EH (cell line): ENCODE data around the gene FRMD4A.

Source experiments
- DNase-seq: peaks from one replicate; pipeline ENCODE4 v3.0.0-alpha.2; 2015; ENCODE audit warnings: low read depth

Gene FRMD4A

GRCh38 chr10:14017467-14017866, 313.3 kb downstream of the FRMD4A start:
- peak; percentile 78 for DNase-seq

- DNase-seq: peak; percentile 64
Measured at GRCh38 chr10:14016931-14017333, 313.8 kb downstream of the FRMD4A start.

- DNase-seq: peak; percentile 78
Measured at GRCh38 chr10:14016011-14016536, 314.6 kb downstream of the FRMD4A start.

- DNase-seq: no peak
Measured at GRCh38 chr10:14014423-14014822, 316.3 kb downstream of the FRMD4A start.

GRCh38 chr10:14010769-14011574, 319.8 kb downstream of the FRMD4A start:
- no peak for DNase-seq

- DNase-seq: peak; percentile 96
Measured at GRCh38 chr10:14010101-14010558, 320.6 kb downstream of the FRMD4A start.

GRCh38 chr10:14009371-14010100, 321.2 kb downstream of the FRMD4A start:
- peak; percentile 91 for DNase-seq

GRCh38 chr10:14008740-14009080, 322.0 kb downstream of the FRMD4A start:
- DNase-seq: peak; percentile 62

GRCh38 chr10:14004536-14004935, 326.2 kb downstream of the FRMD4A start:
- peak; percentile 28 for DNase-seq

GRCh38 chr10:14003517-14004184, 327.1 kb downstream of the FRMD4A start:
- no peak for DNase-seq

- no peak for DNase-seq
Measured at GRCh38 chr10:14001298-14002040, 329.3 kb downstream of the FRMD4A start.

- no peak for DNase-seq
Measured at GRCh38 chr10:13998163-13998835, 332.4 kb downstream of the FRMD4A start.

GRCh38 chr10:13997650-13998049, 333.1 kb downstream of the FRMD4A start:
- DNase-seq: no peak

- no peak for DNase-seq
Measured at GRCh38 chr10:13994932-13995331, 335.8 kb downstream of the FRMD4A start.

- DNase-seq: no peak
Measured at GRCh38 chr10:13993673-13994089, 337.0 kb downstream of the FRMD4A start.

- peak; percentile 80 for DNase-seq
Measured at GRCh38 chr10:13993169-13993568, 337.6 kb downstream of the FRMD4A start.

- no peak for DNase-seq
Measured at GRCh38 chr10:13991353-13991752, 339.4 kb downstream of the FRMD4A start.

- DNase-seq: peak; percentile 89
Measured at GRCh38 chr10:13990946-13991345, 339.8 kb downstream of the FRMD4A start.

GRCh38 chr10:13990392-13990805, 340.3 kb downstream of the FRMD4A start:
- DNase-seq: peak; percentile 74

GRCh38 chr10:13989616-13990015, 341.1 kb downstream of the FRMD4A start:
- DNase-seq: peak; percentile 30

- DNase-seq: peak; percentile 94
Measured at GRCh38 chr10:13987446-13987845, 343.3 kb downstream of the FRMD4A start.
